ENCODE data around the gene GDF2. TPM values are rescaled to one million over a fixed set of nuclear protein-coding genes. Genes with fewer than 3 reads are reported as not detected.

Gene GDF2
- total RNA-seq, 4 donors from 2014 or later: not detected

- no peak for TF ChIP-seq CTCF (IDR thresholded peaks at IDR 0.05)
- TF ChIP-seq POLR2A (IDR thresholded peaks at IDR 0.05): no peak
- Histone ChIP-seq H3K27me3 (no peaks in the 10 kb centered on the region), H3K4me1 (peaks cover 0 to 20% (median 0%) of the 10 kb centered on the region in 4 donors), H3K27ac (no peak overlapping the region), H3K36me3 (no peaks in the 10 kb centered on the region), H3K4me3 (no peak overlapping the region), H3K9me3 (no peaks in the 10 kb centered on the region)
- DNase-seq: no peak
Measured at GRCh38 chr10:47332946-47333345, 10.7 kb downstream of the GDF2 start.

GRCh38 chr10:47333532-47333931, 11.3 kb downstream of the GDF2 start:
- Histone ChIP-seq H3K4me3 (no peak overlapping the region), H3K4me1 (peaks cover 0 to 20% (median 0%) of the 10 kb centered on the region in 4 donors), H3K27ac (no peak overlapping the region), H3K36me3 (no peaks in the 10 kb centered on the region), H3K9me3 (no peaks in the 10 kb centered on the region), H3K27me3 (no peaks in the 10 kb centered on the region)
- TF ChIP-seq CTCF (IDR thresholded peaks at IDR 0.05): no peak
- no peak for TF ChIP-seq POLR2A (IDR thresholded peaks at IDR 0.05)
- DNase-seq: no peak

GRCh38 chr10:47334466-47335295, 12.4 kb downstream of the GDF2 start:
- peaks cover 0 to 18% (median 0%) of the 10 kb centered on the region in 4 donors for H3K4me1 ChIP-seq
- TF ChIP-seq CTCF (IDR thresholded peaks at IDR 0.05) (no peak), POLR2A (IDR thresholded peaks at IDR 0.05) (no peak)
- no peak overlapping the region for H3K27ac ChIP-seq
- H3K9me3 ChIP-seq: no peaks in the 10 kb centered on the region
- no peak overlapping the region for H3K4me3 ChIP-seq
- H3K27me3 ChIP-seq: no peaks in the 10 kb centered on the region
- H3K36me3 ChIP-seq: no peaks in the 10 kb centered on the region
- no peak for DNase-seq

- H3K4me3 ChIP-seq: no peak overlapping the region
- no peaks in the 10 kb centered on the region for H3K36me3 ChIP-seq
- no peaks in the 10 kb centered on the region for H3K27me3 ChIP-seq
- H3K27ac ChIP-seq: no peak overlapping the region
- peaks cover 0 to 13% (median 0%) of the 10 kb centered on the region in 4 donors for H3K4me1 ChIP-seq
- DNase-seq: no peak
- no peaks in the 10 kb centered on the region for H3K9me3 ChIP-seq
- TF ChIP-seq POLR2A (IDR thresholded peaks at IDR 0.05) (no peak), CTCF (IDR thresholded peaks at IDR 0.05) (no peak)
Measured at GRCh38 chr10:47335906-47336305, 13.7 kb downstream of the GDF2 start.

GRCh38 chr10:47336387-47337134, 14.3 kb downstream of the GDF2 start:
- Histone ChIP-seq H3K27ac (no peak overlapping the region), H3K27me3 (no peaks in the 10 kb centered on the region), H3K36me3 (no peaks in the 10 kb centered on the region), H3K4me3 (no peak overlapping the region), H3K4me1 (peaks cover 0 to 7% (median 0%) of the 10 kb centered on the region in 4 donors), H3K9me3 (no peaks in the 10 kb centered on the region)
- no peak for TF ChIP-seq POLR2A (IDR thresholded peaks at IDR 0.05)
- TF ChIP-seq CTCF (IDR thresholded peaks at IDR 0.05): no peak
- DNase-seq: no peak
